Neural cell (in vitro differentiated cells): ENCODE data around the gene SLC6A7.

Experiments
- CTCF ChIP-seq: fragments of 450-650 bp; IDR thresholded peaks from 2 replicates; pipeline ENCODE4 v1.5.1; 2014; ENCODE audit warnings: antibody characterized with exemption, mild to moderate bottlenecking, moderate library complexity; ENCODE audit not compliant: poor library complexity, severe bottlenecking
- EP300 ChIP-seq: fragments of 450-650 bp; conservative IDR thresholded peaks from 2 replicates; pipeline ENCODE4 v1.6.1; 2014; ENCODE audit warnings: antibody characterized with exemption, mild to moderate bottlenecking, moderate library complexity; ENCODE audit not compliant: poor library complexity, severe bottlenecking
- EZH2 ChIP-seq: fragments of 200-600, 300-800 bp; shearing (Covaris generic), sonication (generic); IDR thresholded peaks from 2 replicates; pipeline ENCODE4 v1.6.1; 2014; ENCODE audit warnings: antibody characterized with exemption, low read length, borderline replicate concordance, mild to moderate bottlenecking; ENCODE audit not compliant: insufficient read depth, poor library complexity, severe bottlenecking
- MXI1 ChIP-seq: fragments of 450-650 bp; conservative IDR thresholded peaks from 2 replicates; pipeline ENCODE4 v1.6.1; 2014; ENCODE audit warnings: antibody characterized with exemption, mild to moderate bottlenecking; ENCODE audit not compliant: poor library complexity, severe bottlenecking
- POLR2AphosphoS5 ChIP-seq: IDR thresholded peaks from 2 replicates; pipeline ENCODE4 v1.6.1; 2012
- RAD21 ChIP-seq: fragments of 450-650 bp; conservative IDR thresholded peaks from 2 replicates; pipeline ENCODE4 v1.6.1; 2014; ENCODE audit warnings: antibody characterized with exemption, mild to moderate bottlenecking, moderate library complexity
- SMC3 ChIP-seq: fragments of 450-650 bp; conservative IDR thresholded peaks from 2 replicates; pipeline ENCODE4 v1.6.1; 2014; ENCODE audit warnings: antibody characterized with exemption, mild to moderate bottlenecking, moderate library complexity; ENCODE audit not compliant: poor library complexity
- TAF1 ChIP-seq: IDR thresholded peaks from 2 replicates; pipeline ENCODE4 v1.6.1; 2012; ENCODE audit warnings: low read depth
- TF ChIP-seq, protein P1 (sequence below): IDR thresholded peaks from 2 replicates; pipeline ENCODE4 v1.6.1; 2012; ENCODE audit warnings: borderline replicate concordance

- TF ChIP-seq CTCF (no peak), RAD21 (no peak), TAF1 (no peak), POLR2AphosphoS5 (no peak), EZH2 (no peak), EP300 (no peak), SMC3 (no peak), MXI1 (no peak)
- TF ChIP-seq, protein P1, sequence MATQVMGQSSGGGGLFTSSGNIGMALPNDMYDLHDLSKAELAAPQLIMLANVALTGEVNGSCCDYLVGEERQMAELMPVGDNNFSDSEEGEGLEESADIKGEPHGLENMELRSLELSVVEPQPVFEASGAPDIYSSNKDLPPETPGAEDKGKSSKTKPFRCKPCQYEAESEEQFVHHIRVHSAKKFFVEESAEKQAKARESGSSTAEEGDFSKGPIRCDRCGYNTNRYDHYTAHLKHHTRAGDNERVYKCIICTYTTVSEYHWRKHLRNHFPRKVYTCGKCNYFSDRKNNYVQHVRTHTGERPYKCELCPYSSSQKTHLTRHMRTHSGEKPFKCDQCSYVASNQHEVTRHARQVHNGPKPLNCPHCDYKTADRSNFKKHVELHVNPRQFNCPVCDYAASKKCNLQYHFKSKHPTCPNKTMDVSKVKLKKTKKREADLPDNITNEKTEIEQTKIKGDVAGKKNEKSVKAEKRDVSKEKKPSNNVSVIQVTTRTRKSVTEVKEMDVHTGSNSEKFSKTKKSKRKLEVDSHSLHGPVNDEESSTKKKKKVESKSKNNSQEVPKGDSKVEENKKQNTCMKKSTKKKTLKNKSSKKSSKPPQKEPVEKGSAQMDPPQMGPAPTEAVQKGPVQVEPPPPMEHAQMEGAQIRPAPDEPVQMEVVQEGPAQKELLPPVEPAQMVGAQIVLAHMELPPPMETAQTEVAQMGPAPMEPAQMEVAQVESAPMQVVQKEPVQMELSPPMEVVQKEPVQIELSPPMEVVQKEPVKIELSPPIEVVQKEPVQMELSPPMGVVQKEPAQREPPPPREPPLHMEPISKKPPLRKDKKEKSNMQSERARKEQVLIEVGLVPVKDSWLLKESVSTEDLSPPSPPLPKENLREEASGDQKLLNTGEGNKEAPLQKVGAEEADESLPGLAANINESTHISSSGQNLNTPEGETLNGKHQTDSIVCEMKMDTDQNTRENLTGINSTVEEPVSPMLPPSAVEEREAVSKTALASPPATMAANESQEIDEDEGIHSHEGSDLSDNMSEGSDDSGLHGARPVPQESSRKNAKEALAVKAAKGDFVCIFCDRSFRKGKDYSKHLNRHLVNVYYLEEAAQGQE = no peak
Observed at GRCh38 chr5:150215979-150216944, 26.4 kb downstream of the SLC6A7 start.
